Neural progenitor cell (in vitro differentiated cells): ENCODE data around the gene ABCC4.
"Not testable (repeated sequence)": the region's sequence is repeated elsewhere in the genome, so short reads cannot be mapped to it uniquely, and the experiment has no call there.

Experiments used
- CTCF ChIP-seq: fragments of 200-600 bp; sonication (generic); IDR thresholded peaks from 2 replicates; pipeline ENCODE4 v1.5.1; 2017; ENCODE audit warnings: antibody characterized with exemption, mild to moderate bottlenecking
- EZH2 ChIP-seq: fragments of 200-600 bp; sonication (generic); IDR thresholded peaks from 2 replicates; pipeline ENCODE4 v1.6.1; 2017; ENCODE audit warnings: antibody characterized with exemption, mild to moderate bottlenecking, moderate library complexity

- TF ChIP-seq CTCF, EZH2: not testable (repeated sequence)
Measured at GRCh38 chr13:95272076-95272475, 29.2 kb downstream of the ABCC4 start.
